Transverse colon (tissue), 4 donors: ENCODE measurements around the gene MAF.

Source experiments
- POLR2A ChIP-seq: fragments of 450-650 bp; IDR thresholded peaks from one replicate; pipeline ENCODE4 v1.6.1; 2016; ENCODE audit warnings: antibody characterized with exemption, mild to moderate bottlenecking, moderate library complexity
- POLR2AphosphoS5 ChIP-seq, 3 donors: sonication (generic); formaldehyde crosslinking; IDR thresholded peaks; one replicate each; pipeline ENCODE4 v1.6.1; 2016; ENCODE audit warnings: antibody characterized with exemption in 3 of 3
- TF ChIP-seq, protein P1 (sequence below), 5 experiments: fragments of 200-600 bp in 3 of 5; fragments of 450-650 bp in 2 of 5; sonication (generic) in 3 of 5; IDR thresholded peaks; 1 replicate in 2 of 5; 2 replicates in 3 of 5; pipeline ENCODE4 v1.5.1; 2016 to 2017; ENCODE audit warnings: antibody characterized with exemption in 5 of 5, inconsistent platforms in 3 of 5, mild to moderate bottlenecking in 2 of 5, moderate library complexity in 1 of 5

DNA sequence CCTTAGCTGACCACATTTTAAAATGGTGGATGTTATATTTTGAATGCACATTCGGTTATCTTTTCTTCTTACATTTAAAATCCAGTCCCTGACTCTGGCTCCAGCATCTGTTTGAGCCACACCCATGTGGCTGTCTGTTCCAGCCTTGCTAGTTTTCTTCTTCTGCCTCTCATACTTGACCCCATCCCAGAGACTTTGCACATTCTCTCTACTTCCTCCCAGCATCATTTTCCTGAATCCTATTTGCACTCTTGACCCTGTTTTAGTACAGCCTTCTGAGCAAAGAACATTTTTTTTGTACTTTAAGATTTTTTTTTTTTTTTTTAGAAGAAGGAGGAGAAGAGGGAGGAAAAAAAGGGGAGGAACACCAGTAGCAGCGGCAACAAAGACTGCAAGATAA is 23.3 kb upstream of the MAF start:
- TF ChIP-seq, protein P1, sequence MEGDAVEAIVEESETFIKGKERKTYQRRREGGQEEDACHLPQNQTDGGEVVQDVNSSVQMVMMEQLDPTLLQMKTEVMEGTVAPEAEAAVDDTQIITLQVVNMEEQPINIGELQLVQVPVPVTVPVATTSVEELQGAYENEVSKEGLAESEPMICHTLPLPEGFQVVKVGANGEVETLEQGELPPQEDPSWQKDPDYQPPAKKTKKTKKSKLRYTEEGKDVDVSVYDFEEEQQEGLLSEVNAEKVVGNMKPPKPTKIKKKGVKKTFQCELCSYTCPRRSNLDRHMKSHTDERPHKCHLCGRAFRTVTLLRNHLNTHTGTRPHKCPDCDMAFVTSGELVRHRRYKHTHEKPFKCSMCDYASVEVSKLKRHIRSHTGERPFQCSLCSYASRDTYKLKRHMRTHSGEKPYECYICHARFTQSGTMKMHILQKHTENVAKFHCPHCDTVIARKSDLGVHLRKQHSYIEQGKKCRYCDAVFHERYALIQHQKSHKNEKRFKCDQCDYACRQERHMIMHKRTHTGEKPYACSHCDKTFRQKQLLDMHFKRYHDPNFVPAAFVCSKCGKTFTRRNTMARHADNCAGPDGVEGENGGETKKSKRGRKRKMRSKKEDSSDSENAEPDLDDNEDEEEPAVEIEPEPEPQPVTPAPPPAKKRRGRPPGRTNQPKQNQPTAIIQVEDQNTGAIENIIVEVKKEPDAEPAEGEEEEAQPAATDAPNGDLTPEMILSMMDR (IDR thresholded peaks at IDR 0.05), result no peak
- no peak for TF ChIP-seq POLR2A
- no peak for TF ChIP-seq POLR2AphosphoS5 (IDR thresholded peaks at IDR 0.05)
